Measurements from ENCODE around the gene RNF152.

The RNF152 gene

DNA sequence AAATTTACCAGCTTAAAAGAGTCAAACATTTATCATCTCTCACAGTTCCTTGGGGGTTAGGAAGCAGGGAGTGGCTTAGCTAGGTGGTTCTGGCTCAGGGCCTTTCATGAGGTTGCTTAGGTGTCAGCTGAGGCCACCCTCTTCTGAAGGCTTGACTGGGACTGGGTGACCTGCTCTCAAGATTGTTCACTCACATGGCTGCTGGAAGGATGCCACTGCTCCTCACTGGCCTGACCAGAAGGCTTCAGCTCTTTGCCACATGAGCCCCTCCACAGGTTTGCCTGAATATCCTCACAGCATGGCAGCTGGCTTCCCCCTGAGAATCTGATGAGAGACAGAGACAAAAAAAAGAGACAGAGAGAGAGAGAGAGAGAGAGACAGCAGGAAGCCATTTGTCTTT, 17.3 kb upstream of the RNF152 start:
- H3K9ac ChIP-seq, result no peak overlapping the region
- H3K36me3 ChIP-seq (ENCODE audit: insufficient read depth), result no peaks in the 10 kb centered on the region
- H3K79me2 ChIP-seq (ENCODE audit: insufficient read depth, low read depth), result no peaks in the 10 kb centered on the region
- H3K4me1 ChIP-seq (ENCODE audit: low read depth, poor library complexity, severe bottlenecking), result no peaks in the 10 kb centered on the region
- no peaks in the 10 kb centered on the region for H4K20me1 ChIP-seq (ENCODE audit: insufficient read depth)
- H2AFZ ChIP-seq (ENCODE audit: low read depth), result no peak overlapping the region
- H3K27ac ChIP-seq, result no peak overlapping the region
- H3K4me3 ChIP-seq (IDR thresholded peaks at IDR 0.05; ENCODE audit: insufficient read depth, low read depth, low read length), result no peak overlapping the region
- H3K4me2 ChIP-seq, result no peak overlapping the region
- H3K27me3 ChIP-seq (ENCODE audit: insufficient read depth, low read depth), result no peaks in the 10 kb centered on the region
- TF ChIP-seq, protein P1, sequence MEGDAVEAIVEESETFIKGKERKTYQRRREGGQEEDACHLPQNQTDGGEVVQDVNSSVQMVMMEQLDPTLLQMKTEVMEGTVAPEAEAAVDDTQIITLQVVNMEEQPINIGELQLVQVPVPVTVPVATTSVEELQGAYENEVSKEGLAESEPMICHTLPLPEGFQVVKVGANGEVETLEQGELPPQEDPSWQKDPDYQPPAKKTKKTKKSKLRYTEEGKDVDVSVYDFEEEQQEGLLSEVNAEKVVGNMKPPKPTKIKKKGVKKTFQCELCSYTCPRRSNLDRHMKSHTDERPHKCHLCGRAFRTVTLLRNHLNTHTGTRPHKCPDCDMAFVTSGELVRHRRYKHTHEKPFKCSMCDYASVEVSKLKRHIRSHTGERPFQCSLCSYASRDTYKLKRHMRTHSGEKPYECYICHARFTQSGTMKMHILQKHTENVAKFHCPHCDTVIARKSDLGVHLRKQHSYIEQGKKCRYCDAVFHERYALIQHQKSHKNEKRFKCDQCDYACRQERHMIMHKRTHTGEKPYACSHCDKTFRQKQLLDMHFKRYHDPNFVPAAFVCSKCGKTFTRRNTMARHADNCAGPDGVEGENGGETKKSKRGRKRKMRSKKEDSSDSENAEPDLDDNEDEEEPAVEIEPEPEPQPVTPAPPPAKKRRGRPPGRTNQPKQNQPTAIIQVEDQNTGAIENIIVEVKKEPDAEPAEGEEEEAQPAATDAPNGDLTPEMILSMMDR (conservative IDR thresholded peaks at IDR 0.05; ENCODE audit: low read depth, low read length), result no peak

GRCh38 chr18:61908661-61909060, 15.9 kb upstream of the RNF152 start:
- H2AFZ ChIP-seq (ENCODE audit: low read depth), result no peak overlapping the region
- TF ChIP-seq, protein P1 (conservative IDR thresholded peaks at IDR 0.05; ENCODE audit: low read depth, low read length), result no peak
- H4K20me1 ChIP-seq (ENCODE audit: insufficient read depth), result no peaks in the 10 kb centered on the region
- H3K79me2 ChIP-seq (ENCODE audit: insufficient read depth, low read depth), result no peaks in the 10 kb centered on the region
- no peaks in the 10 kb centered on the region for H3K36me3 ChIP-seq (ENCODE audit: insufficient read depth)
- H3K27ac ChIP-seq, result no peak overlapping the region
- H3K4me1 ChIP-seq (ENCODE audit: low read depth, poor library complexity, severe bottlenecking), result no peaks in the 10 kb centered on the region
- no peaks in the 10 kb centered on the region for H3K27me3 ChIP-seq (ENCODE audit: insufficient read depth, low read depth)
- no peak overlapping the region for H3K9ac ChIP-seq
- H3K4me3 ChIP-seq (IDR thresholded peaks at IDR 0.05; ENCODE audit: insufficient read depth, low read depth, low read length), result no peak overlapping the region
- no peak overlapping the region for H3K4me2 ChIP-seq

DNA sequence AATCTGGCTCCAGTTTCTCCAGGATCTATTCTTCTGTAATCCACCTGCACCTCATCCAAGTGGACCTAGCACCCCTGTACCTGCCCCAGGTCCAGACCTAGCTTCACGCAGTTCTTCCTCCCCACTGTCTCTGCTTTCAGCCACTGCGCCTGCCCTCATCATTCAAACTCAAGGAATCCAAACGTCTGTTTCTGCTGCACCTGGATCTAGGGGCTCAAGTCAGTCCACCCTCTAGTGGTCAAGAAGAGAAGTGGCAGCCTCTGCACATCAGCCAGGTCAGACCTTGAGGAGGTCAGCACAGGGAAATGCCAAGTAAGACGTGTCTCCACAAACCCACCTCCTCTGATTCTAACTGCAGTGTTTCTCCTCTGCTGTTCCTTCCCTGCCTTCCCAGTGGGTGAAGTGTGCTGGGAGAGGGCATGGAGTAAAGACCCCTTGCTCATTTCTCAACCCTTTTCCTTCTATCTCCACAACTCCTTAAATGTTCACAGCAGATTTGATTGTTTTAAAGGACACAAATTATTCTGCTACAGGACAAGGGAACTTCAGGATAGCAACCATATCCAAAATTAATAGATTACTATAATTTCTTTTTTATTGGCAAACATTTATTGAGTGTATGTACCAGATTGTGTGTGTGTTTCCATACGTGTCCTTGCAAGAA, 8.6 kb upstream of the RNF152 start:
- no peaks in the 10 kb centered on the region for H3K79me2 ChIP-seq (ENCODE audit: insufficient read depth, low read depth)
- H3K4me2 ChIP-seq, result no peak overlapping the region
- H3K9ac ChIP-seq, result no peak overlapping the region
- peak overlapping the region; percentile 12; the same call in 1 of the 2 replicates for H2AFZ ChIP-seq (ENCODE audit: low read depth)
- no peak overlapping the region for H3K27ac ChIP-seq
- H3K27me3 ChIP-seq (ENCODE audit: insufficient read depth, low read depth), result no peaks in the 10 kb centered on the region
- H3K4me3 ChIP-seq (IDR thresholded peaks at IDR 0.05; ENCODE audit: insufficient read depth, low read depth, low read length), result no peak overlapping the region
- H3K36me3 ChIP-seq (ENCODE audit: insufficient read depth), result no peaks in the 10 kb centered on the region
- H4K20me1 ChIP-seq (ENCODE audit: insufficient read depth), result no peaks in the 10 kb centered on the region
- TF ChIP-seq, protein P1 (conservative IDR thresholded peaks at IDR 0.05; ENCODE audit: low read depth, low read length), result peak; percentile 97
- H3K4me1 ChIP-seq (ENCODE audit: low read depth, poor library complexity, severe bottlenecking), result no peaks in the 10 kb centered on the region

GRCh38 chr18:61900504-61901281, 7.9 kb upstream of the RNF152 start:
- Histone ChIP-seq H3K4me1 (ENCODE audit: low read depth, poor library complexity, severe bottlenecking) (no peaks in the 10 kb centered on the region), H3K27me3 (ENCODE audit: insufficient read depth, low read depth) (no peaks in the 10 kb centered on the region), H3K36me3 (ENCODE audit: insufficient read depth) (no peaks in the 10 kb centered on the region), H3K4me2 (no peak overlapping the region), H2AFZ (ENCODE audit: low read depth) (no peak overlapping the region), H3K9ac (no peak overlapping the region), H3K4me3 (IDR thresholded peaks at IDR 0.05; ENCODE audit: insufficient read depth, low read depth, low read length) (no peak overlapping the region), H3K27ac (no peak overlapping the region), H4K20me1 (ENCODE audit: insufficient read depth) (no peaks in the 10 kb centered on the region), H3K79me2 (ENCODE audit: insufficient read depth, low read depth) (no peaks in the 10 kb centered on the region)
- TF ChIP-seq, protein P1 (conservative IDR thresholded peaks at IDR 0.05; ENCODE audit: low read depth, low read length), result no peak

Measured in KMS-11 (cell line).